Midbrain (tissue), 1 donor: Measurements from ENCODE around the gene DNAJC18.
"Not testable (repeated sequence)": the region's sequence is repeated elsewhere in the genome, so short reads cannot be mapped to it uniquely, and the experiment has no call there.

Experiments
- DNase-seq: peaks from one replicate; lab custom pipeline; 2025; lab: John Stamatoyannopoulos, UW

DNAJC18 gene

GRCh38 chr5:139426203-139426885, 13.0 kb downstream of the DNAJC18 start:
- DNase-seq: no peak

- DNase-seq: no peak
Observed at GRCh38 chr5:139425497-139425896, 13.8 kb downstream of the DNAJC18 start.

- peak; percentile 76 for DNase-seq
Observed at GRCh38 chr5:139422307-139422893, 16.9 kb downstream of the DNAJC18 start.

GRCh38 chr5:139419226-139420192, 19.8 kb downstream of the DNAJC18 start:
- no peak for DNase-seq

- no peak for DNase-seq
Observed at GRCh38 chr5:139418793-139419192, 20.5 kb downstream of the DNAJC18 start.

GRCh38 chr5:139417214-139417613, 22.1 kb downstream of the DNAJC18 start:
- peak; percentile 68 for DNase-seq

- DNase-seq: no peak
Observed at GRCh38 chr5:139416651-139417050, 22.7 kb downstream of the DNAJC18 start.

GRCh38 chr5:139415869-139416268, 23.5 kb downstream of the DNAJC18 start:
- no peak for DNase-seq

- peak; percentile 89 for DNase-seq
Observed at GRCh38 chr5:139415221-139415861, 24.0 kb downstream of the DNAJC18 start.

- DNase-seq: peak; percentile 29
Observed at GRCh38 chr5:139414581-139415130, 24.7 kb downstream of the DNAJC18 start.

GRCh38 chr5:139413963-139414362, 25.4 kb downstream of the DNAJC18 start:
- DNase-seq: no peak

GRCh38 chr5:139413153-139413552, 26.2 kb downstream of the DNAJC18 start:
- DNase-seq: no peak

GRCh38 chr5:139410993-139411828, 28.1 kb downstream of the DNAJC18 start:
- no peak for DNase-seq

GRCh38 chr5:139410121-139410992, 29.0 kb downstream of the DNAJC18 start:
- DNase-seq: no peak

- not testable (repeated sequence) for DNase-seq
Observed at GRCh38 chr5:139409116-139409515, 30.2 kb downstream of the DNAJC18 start.

- DNase-seq: no peak
Observed at GRCh38 chr5:139408191-139408590, 31.1 kb downstream of the DNAJC18 start.

GRCh38 chr5:139407517-139407916, 31.8 kb downstream of the DNAJC18 start:
- no peak for DNase-seq

GRCh38 chr5:139406963-139407362, 32.4 kb downstream of the DNAJC18 start:
- no peak for DNase-seq

- DNase-seq: no peak
Observed at GRCh38 chr5:139404484-139404840, 34.9 kb downstream of the DNAJC18 start.
